Measurements from ENCODE around the gene FRY.

- TF ChIP-seq, protein P1, sequence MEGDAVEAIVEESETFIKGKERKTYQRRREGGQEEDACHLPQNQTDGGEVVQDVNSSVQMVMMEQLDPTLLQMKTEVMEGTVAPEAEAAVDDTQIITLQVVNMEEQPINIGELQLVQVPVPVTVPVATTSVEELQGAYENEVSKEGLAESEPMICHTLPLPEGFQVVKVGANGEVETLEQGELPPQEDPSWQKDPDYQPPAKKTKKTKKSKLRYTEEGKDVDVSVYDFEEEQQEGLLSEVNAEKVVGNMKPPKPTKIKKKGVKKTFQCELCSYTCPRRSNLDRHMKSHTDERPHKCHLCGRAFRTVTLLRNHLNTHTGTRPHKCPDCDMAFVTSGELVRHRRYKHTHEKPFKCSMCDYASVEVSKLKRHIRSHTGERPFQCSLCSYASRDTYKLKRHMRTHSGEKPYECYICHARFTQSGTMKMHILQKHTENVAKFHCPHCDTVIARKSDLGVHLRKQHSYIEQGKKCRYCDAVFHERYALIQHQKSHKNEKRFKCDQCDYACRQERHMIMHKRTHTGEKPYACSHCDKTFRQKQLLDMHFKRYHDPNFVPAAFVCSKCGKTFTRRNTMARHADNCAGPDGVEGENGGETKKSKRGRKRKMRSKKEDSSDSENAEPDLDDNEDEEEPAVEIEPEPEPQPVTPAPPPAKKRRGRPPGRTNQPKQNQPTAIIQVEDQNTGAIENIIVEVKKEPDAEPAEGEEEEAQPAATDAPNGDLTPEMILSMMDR (IDR thresholded peaks at IDR 0.05; ENCODE audit: low read depth, low read length, missing input control) = no peak
- TF ChIP-seq SP1 (IDR thresholded peaks at IDR 0.05) (no peak), HNF4A (conservative IDR thresholded peaks at IDR 0.05) (no peak), YY1 (IDR thresholded peaks at IDR 0.05) (no peak), FOXA1 (IDR thresholded peaks at IDR 0.05) (no peak), RAD21 (IDR thresholded peaks at IDR 0.05) (no peak), NR2F2 (IDR thresholded peaks at IDR 0.05) (no peak)
- TF ChIP-seq, protein P2, sequence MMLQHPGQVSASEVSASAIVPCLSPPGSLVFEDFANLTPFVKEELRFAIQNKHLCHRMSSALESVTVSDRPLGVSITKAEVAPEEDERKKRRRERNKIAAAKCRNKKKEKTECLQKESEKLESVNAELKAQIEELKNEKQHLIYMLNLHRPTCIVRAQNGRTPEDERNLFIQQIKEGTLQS (IDR thresholded peaks at IDR 0.05) = no peak
- TF ChIP-seq, protein P3, sequence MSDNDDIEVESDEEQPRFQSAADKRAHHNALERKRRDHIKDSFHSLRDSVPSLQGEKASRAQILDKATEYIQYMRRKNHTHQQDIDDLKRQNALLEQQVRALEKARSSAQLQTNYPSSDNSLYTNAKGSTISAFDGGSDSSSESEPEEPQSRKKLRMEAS (IDR thresholded peaks at IDR 0.05) = no peak
- TF ChIP-seq, protein P4, sequence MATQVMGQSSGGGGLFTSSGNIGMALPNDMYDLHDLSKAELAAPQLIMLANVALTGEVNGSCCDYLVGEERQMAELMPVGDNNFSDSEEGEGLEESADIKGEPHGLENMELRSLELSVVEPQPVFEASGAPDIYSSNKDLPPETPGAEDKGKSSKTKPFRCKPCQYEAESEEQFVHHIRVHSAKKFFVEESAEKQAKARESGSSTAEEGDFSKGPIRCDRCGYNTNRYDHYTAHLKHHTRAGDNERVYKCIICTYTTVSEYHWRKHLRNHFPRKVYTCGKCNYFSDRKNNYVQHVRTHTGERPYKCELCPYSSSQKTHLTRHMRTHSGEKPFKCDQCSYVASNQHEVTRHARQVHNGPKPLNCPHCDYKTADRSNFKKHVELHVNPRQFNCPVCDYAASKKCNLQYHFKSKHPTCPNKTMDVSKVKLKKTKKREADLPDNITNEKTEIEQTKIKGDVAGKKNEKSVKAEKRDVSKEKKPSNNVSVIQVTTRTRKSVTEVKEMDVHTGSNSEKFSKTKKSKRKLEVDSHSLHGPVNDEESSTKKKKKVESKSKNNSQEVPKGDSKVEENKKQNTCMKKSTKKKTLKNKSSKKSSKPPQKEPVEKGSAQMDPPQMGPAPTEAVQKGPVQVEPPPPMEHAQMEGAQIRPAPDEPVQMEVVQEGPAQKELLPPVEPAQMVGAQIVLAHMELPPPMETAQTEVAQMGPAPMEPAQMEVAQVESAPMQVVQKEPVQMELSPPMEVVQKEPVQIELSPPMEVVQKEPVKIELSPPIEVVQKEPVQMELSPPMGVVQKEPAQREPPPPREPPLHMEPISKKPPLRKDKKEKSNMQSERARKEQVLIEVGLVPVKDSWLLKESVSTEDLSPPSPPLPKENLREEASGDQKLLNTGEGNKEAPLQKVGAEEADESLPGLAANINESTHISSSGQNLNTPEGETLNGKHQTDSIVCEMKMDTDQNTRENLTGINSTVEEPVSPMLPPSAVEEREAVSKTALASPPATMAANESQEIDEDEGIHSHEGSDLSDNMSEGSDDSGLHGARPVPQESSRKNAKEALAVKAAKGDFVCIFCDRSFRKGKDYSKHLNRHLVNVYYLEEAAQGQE (IDR thresholded peaks at IDR 0.05) = no peak
These were observed 89.7 kb downstream of the FRY start for GRCh38 chr13:32121316-32121715.
